ENCODE measurements around the gene GSTK1. TPM values are rescaled to one million over a fixed set of nuclear protein-coding genes. Genes with fewer than 3 reads are reported as not detected.

The GSTK1 gene
- total and polyA plus RNA-seq, 10 of the 15 experiments (the other 5 are each of a cell fraction or from before 2014, with no cell fraction given), result 76.2 to 166 (median 127) TPM

GRCh38 chr7:143280566-143280965, 17.3 kb downstream of the GSTK1 start:
- no TSS peak for BruUV-seq (replicated peaks)
- in situ Hi-C loops (cut with MboI) (no loop called here), intact Hi-C loops (cut with micrococcal nuclease; ENCODE audit: unreplicated experiment) (no loop called here)
- CTCF ChIA-PET, result interaction anchor here (1.2 to 2.3 kb wide), 7 partner anchors 9 to 40 kb away, joined by 3 to 12 read pairs (median 5); partner anchors contain the start of gene GSTK1
- H3K4me2 ChIP-seq (ENCODE audit: control insufficient read depth, insufficient read depth), result no peak overlapping the region
- RAD21 ChIA-PET (ENCODE audit: unreplicated experiment), result no interaction called here
- ATAC-seq, result no peak
- no peak for DNase-seq (ENCODE audit: low read depth, low spot score)
- H3K4me3 ChIP-seq, result no peak overlapping the region
- H3K36me3 ChIP-seq (ENCODE audit: control insufficient read depth in 2 of 2, insufficient read depth in 2 of 2, low read length in 1 of 2), result no peaks in the 10 kb centered on the region
- 86% methylated on average over 2 of the region's 2 CpGs for WGBS (ENCODE audit: insufficient coverage, insufficient replicate concordance, low lambda C conversion rate, missing lambda C conversion rate)
- no peak overlapping the region for H2AFZ ChIP-seq (ENCODE audit: control insufficient read depth, low read depth, low read length)
- H3K4me1 ChIP-seq (ENCODE audit: control insufficient read depth, insufficient read depth, low read length), result peaks cover 7% of the 10 kb centered on the region
- H3K79me2 ChIP-seq (ENCODE audit: control insufficient read depth, insufficient read depth, low read length), result no peaks in the 10 kb centered on the region
- TF ChIP-seq MLLT1 (IDR thresholded peaks at IDR 0.05) (no peak), MEF2A (IDR thresholded peaks at IDR 0.05; ENCODE audit: insufficient read depth, low read depth, low read length) (no peak), IKZF1 (conservative IDR thresholded peaks at IDR 0.05) (no peak), STAT1 (conservative IDR thresholded peaks at IDR 0.05) (no peak), TCF3 (IDR thresholded peaks at IDR 0.05; ENCODE audit: borderline replicate concordance, insufficient read depth, low read depth, low read length) (no peak), BHLHE40 (IDR thresholded peaks at IDR 0.05; ENCODE audit: borderline replicate concordance in 1 of 2, low read depth in 2 of 2, low read length in 1 of 2) (no peak), SRF (IDR thresholded peaks at IDR 0.05; ENCODE audit: low read depth in 2 of 2, low read length in 2 of 2) (no peak), ZSCAN29 (IDR thresholded peaks at IDR 0.05) (no peak), BCLAF1 (IDR thresholded peaks at IDR 0.05) (no peak), CEBPZ (IDR thresholded peaks at IDR 0.05; ENCODE audit: low read depth, low read length) (no peak), ZNF274 (IDR thresholded peaks at IDR 0.05; ENCODE audit: insufficient read depth, insufficient read length) (no peak)
- TF ChIP-seq, protein P1, sequence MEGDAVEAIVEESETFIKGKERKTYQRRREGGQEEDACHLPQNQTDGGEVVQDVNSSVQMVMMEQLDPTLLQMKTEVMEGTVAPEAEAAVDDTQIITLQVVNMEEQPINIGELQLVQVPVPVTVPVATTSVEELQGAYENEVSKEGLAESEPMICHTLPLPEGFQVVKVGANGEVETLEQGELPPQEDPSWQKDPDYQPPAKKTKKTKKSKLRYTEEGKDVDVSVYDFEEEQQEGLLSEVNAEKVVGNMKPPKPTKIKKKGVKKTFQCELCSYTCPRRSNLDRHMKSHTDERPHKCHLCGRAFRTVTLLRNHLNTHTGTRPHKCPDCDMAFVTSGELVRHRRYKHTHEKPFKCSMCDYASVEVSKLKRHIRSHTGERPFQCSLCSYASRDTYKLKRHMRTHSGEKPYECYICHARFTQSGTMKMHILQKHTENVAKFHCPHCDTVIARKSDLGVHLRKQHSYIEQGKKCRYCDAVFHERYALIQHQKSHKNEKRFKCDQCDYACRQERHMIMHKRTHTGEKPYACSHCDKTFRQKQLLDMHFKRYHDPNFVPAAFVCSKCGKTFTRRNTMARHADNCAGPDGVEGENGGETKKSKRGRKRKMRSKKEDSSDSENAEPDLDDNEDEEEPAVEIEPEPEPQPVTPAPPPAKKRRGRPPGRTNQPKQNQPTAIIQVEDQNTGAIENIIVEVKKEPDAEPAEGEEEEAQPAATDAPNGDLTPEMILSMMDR (IDR thresholded peaks at IDR 0.05 in 2 of 3, conservative IDR thresholded peaks at IDR 0.05 in 1 of 3; ENCODE audit: control insufficient read depth in 2 of 3, extremely low read depth in 1 of 3, insufficient read depth in 1 of 3, low read depth in 3 of 3, low read length in 3 of 3), result no peak
- H3K9me3 ChIP-seq (replicated peaks; ENCODE audit: control insufficient read depth, insufficient read depth, low read length), result no peaks in the 10 kb centered on the region
- no peak overlapping the region for H3K9ac ChIP-seq (ENCODE audit: control insufficient read depth, insufficient read depth, low read length)
- POLR2A ChIA-PET, result no interaction called here
- no peaks in the 10 kb centered on the region for H3K27me3 ChIP-seq (replicated peaks in 1 of 2; ENCODE audit: control insufficient read depth in 2 of 2, insufficient read depth in 2 of 2, low read length in 1 of 2)
- no peak for FAIRE-seq
- SMC1A ChIA-PET (ENCODE audit: uncharacterized antibody, unreplicated experiment), result interaction anchor here (0.9 to 1.1 kb wide), 2 partner anchors 10 to 11 kb away, joined by 3 read pairs; no protein-coding TSS in a partner anchor
- H4K20me1 ChIP-seq (ENCODE audit: control insufficient read depth, insufficient read depth), result no peaks in the 10 kb centered on the region
- no peak overlapping the region for H3K27ac ChIP-seq (ENCODE audit: control insufficient read depth, insufficient read depth)
